ENCODE results near the gene C9. TPM values are rescaled to one million over a fixed set of nuclear protein-coding genes. Genes with fewer than 3 reads are reported as not detected.

Gene C9
- total and polyA plus RNA-seq, 2 donors (not counting 1 experiment from before 2014, with no cell fraction given), result not detected

DNA sequence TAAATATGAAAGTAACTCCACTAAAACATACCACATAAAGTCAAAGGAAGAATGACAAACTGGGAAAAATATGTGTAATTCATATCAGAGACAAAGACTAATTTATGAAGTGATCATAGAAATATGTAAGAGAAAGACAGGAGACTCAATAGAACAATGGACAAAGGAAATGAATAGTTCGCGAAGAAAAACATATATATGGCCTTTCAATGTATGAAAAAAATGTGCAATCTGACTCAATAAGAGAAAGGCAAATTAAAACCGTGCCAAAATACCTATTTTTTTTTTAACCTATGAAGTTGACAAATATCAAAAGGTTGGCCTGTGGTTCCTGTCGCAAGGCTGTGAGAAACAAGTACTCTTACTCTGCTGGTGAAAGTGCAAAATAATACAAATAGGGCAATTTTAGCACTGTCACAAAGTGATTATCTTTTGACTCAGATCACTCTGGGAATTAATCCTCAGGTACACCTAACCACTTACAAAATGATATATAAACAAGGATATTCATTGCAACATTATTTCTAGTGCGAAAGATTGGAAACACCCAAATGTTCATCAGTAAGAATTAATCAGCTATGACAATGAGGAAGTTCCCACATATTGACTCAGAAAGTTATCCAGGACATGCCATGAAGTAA lies 3.7 kb downstream of the C9 start:
- DNase-seq (no peak), ATAC-seq (ENCODE audit: low read depth) (no peak)
- H3K4me1 ChIP-seq (ENCODE audit: control insufficient read depth in 2 of 2, insufficient read depth in 2 of 2, low read length in 2 of 2), result no peaks in the 10 kb centered on the region
- H2AFZ ChIP-seq (ENCODE audit: insufficient read depth, low read depth, low read length, poor library complexity, severe bottlenecking), result no peak overlapping the region
- no CpG with 5 or more reads among the region's 5 CpGs for WGBS (ENCODE audit: insufficient coverage)
- Mint-ChIP-seq H3K4me3 (no peak overlapping the region), H3K27me3 (no peaks in the 10 kb centered on the region), H3K9me3 (ENCODE audit: insufficient read depth) (no peaks in the 10 kb centered on the region), H3K27ac (no peak overlapping the region), H3K4me1 (no peaks in the 10 kb centered on the region)
- H4K20me1 ChIP-seq (ENCODE audit: control insufficient read depth, insufficient read depth, low read length, poor library complexity, severe bottlenecking), result no peaks in the 10 kb centered on the region
- no peaks in the 10 kb centered on the region for H3K36me3 ChIP-seq (replicated peaks in 1 of 2; ENCODE audit: control extremely low read depth in 1 of 2, control insufficient read depth in 1 of 2, extremely low read depth in 1 of 2, insufficient read depth in 2 of 2, low read length in 1 of 2)
- no peaks in the 10 kb centered on the region for H3K27me3 ChIP-seq (replicated peaks in 1 of 4; ENCODE audit: control extremely low read depth in 1 of 4, control insufficient read depth in 3 of 4, insufficient read depth in 4 of 4, low read length in 3 of 4)
- no peak for TF ChIP-seq EZH2 (IDR thresholded peaks at IDR 0.05; ENCODE audit: borderline replicate concordance, insufficient read depth, low read depth, low read length, poor library complexity, severe bottlenecking)
- TF ChIP-seq, protein P1, sequence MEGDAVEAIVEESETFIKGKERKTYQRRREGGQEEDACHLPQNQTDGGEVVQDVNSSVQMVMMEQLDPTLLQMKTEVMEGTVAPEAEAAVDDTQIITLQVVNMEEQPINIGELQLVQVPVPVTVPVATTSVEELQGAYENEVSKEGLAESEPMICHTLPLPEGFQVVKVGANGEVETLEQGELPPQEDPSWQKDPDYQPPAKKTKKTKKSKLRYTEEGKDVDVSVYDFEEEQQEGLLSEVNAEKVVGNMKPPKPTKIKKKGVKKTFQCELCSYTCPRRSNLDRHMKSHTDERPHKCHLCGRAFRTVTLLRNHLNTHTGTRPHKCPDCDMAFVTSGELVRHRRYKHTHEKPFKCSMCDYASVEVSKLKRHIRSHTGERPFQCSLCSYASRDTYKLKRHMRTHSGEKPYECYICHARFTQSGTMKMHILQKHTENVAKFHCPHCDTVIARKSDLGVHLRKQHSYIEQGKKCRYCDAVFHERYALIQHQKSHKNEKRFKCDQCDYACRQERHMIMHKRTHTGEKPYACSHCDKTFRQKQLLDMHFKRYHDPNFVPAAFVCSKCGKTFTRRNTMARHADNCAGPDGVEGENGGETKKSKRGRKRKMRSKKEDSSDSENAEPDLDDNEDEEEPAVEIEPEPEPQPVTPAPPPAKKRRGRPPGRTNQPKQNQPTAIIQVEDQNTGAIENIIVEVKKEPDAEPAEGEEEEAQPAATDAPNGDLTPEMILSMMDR (IDR thresholded peaks at IDR 0.05), result no peak
- no peak overlapping the region for H3K27ac ChIP-seq (ENCODE audit: low read length in 2 of 2)
- H3K79me2 ChIP-seq (ENCODE audit: control insufficient read depth, insufficient read depth, low read length), result no peaks in the 10 kb centered on the region
- H3K9me3 ChIP-seq (ENCODE audit: control extremely low read depth in 1 of 3, control insufficient read depth in 2 of 3, insufficient read depth in 1 of 3, low read length in 2 of 3), result no peaks in the 10 kb centered on the region
- POLR2A ChIA-PET, result no interaction called here
- no peak overlapping the region for H3K4me3 ChIP-seq (ENCODE audit: control extremely low read depth in 1 of 5, extremely low read depth in 1 of 5, insufficient read depth in 1 of 5, low read depth in 2 of 5, low read length in 4 of 5)
- CTCF ChIA-PET, result interaction anchor here (1.2 kb wide), 2 partner anchors 11 to 21 kb away, joined by 3 read pairs; no protein-coding TSS in a partner anchor
- no peak overlapping the region for H3K9ac ChIP-seq (ENCODE audit: low read length)
- intact Hi-C loops (cut with micrococcal nuclease), result no loop called here
- H3K4me2 ChIP-seq (replicated peaks; ENCODE audit: low read depth, low read length, poor library complexity, severe bottlenecking), result no peak overlapping the region

DNA sequence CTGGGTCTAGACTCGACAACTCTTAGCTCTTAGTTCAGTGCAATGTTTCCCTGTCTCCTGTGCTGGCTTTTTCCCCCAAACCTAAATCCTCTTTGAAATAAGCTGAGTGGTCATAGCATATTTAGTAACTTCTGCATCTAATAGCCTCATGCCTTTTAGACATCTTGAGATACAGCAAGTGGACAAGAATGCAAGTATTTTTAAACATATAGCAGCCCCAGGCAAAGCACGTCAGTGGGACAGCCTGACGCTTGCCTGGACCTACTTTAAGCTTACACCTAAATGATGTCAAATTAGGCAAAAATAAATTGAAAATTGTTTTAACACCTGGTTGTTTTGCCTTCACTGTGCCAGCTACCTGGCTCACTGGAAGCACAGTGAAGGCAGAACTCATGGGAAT lies 8.0 kb downstream of the C9 start:
- CTCF ChIA-PET, result interaction anchor here (0.8 to 1.1 kb wide), 2 partner anchors 13 to 20 kb away, joined by 3 read pairs; no protein-coding TSS in a partner anchor
- WGBS (ENCODE audit: insufficient coverage), result no CpG with 5 or more reads among the region's 3 CpGs

More for the DNA sequence above, 8.0 kb downstream of the C9 start:
- Histone ChIP-seq H3K4me3 (ENCODE audit: control extremely low read depth in 1 of 5, extremely low read depth in 1 of 5, insufficient read depth in 1 of 5, low read depth in 2 of 5, low read length in 4 of 5) (no peak overlapping the region), H3K36me3 (replicated peaks in 1 of 2; ENCODE audit: control extremely low read depth in 1 of 2, control insufficient read depth in 1 of 2, extremely low read depth in 1 of 2, insufficient read depth in 2 of 2, low read length in 1 of 2) (no peaks in the 10 kb centered on the region), H3K9ac (ENCODE audit: low read length) (no peak overlapping the region), H3K79me2 (ENCODE audit: control insufficient read depth, insufficient read depth, low read length) (no peaks in the 10 kb centered on the region), H3K4me1 (ENCODE audit: control insufficient read depth in 2 of 2, insufficient read depth in 2 of 2, low read length in 2 of 2) (no peaks in the 10 kb centered on the region), H3K27ac (ENCODE audit: low read length in 2 of 2) (no peak overlapping the region), H3K27me3 (replicated peaks in 1 of 4; ENCODE audit: control extremely low read depth in 1 of 4, control insufficient read depth in 3 of 4, insufficient read depth in 4 of 4, low read length in 3 of 4) (no peaks in the 10 kb centered on the region), H4K20me1 (ENCODE audit: control insufficient read depth, insufficient read depth, low read length, poor library complexity, severe bottlenecking) (no peaks in the 10 kb centered on the region), H3K4me2 (replicated peaks; ENCODE audit: low read depth, low read length, poor library complexity, severe bottlenecking) (no peak overlapping the region), H2AFZ (ENCODE audit: insufficient read depth, low read depth, low read length, poor library complexity, severe bottlenecking) (no peak overlapping the region), H3K9me3 (ENCODE audit: control extremely low read depth in 1 of 3, control insufficient read depth in 2 of 3, insufficient read depth in 1 of 3, low read length in 2 of 3) (peaks cover 0 to 2% (median 0%) of the 10 kb centered on the region in 3 donors)
- POLR2A ChIA-PET, result no interaction called here
- no peak for DNase-seq
- no peak for ATAC-seq (ENCODE audit: low read depth)
- H3K9me3 Mint-ChIP-seq (ENCODE audit: insufficient read depth), result peaks cover 7% of the 10 kb centered on the region
- no peak overlapping the region for H3K4me3 Mint-ChIP-seq
- H3K27me3 Mint-ChIP-seq, result no peaks in the 10 kb centered on the region
- intact Hi-C loops (cut with micrococcal nuclease), result no loop called here
- peaks cover 2% of the 10 kb centered on the region for H3K4me1 Mint-ChIP-seq
- H3K27ac Mint-ChIP-seq, result no peak overlapping the region
- no peak for TF ChIP-seq EZH2 (IDR thresholded peaks at IDR 0.05; ENCODE audit: borderline replicate concordance, insufficient read depth, low read depth, low read length, poor library complexity, severe bottlenecking)
- TF ChIP-seq, protein P1 (IDR thresholded peaks at IDR 0.05), result no peak
